Upper lobe of left lung (tissue), 4 donors: ENCODE results near the gene PLXNA1.

ENCODE experiments used
- POLR2A ChIP-seq, 4 donors: fragments of 450-650 bp; IDR thresholded peaks; one replicate each; pipeline ENCODE4 v1.5.1; 2016 to 2017; ENCODE audit warnings: antibody characterized with exemption in 4 of 4, mild to moderate bottlenecking in 2 of 4
- POLR2AphosphoS5 ChIP-seq, 2 donors: sonication (generic); formaldehyde crosslinking; IDR thresholded peaks; one replicate each; pipeline ENCODE4 v1.5.1; 2017; ENCODE audit warnings: antibody characterized with exemption in 2 of 2
- TF ChIP-seq, protein P1 (sequence below), 6 experiments: fragments of 450-650 bp in 4 of 6; fragments of 200-600 bp in 2 of 6; sonication (generic) in 2 of 6; IDR thresholded peaks; one replicate each; pipeline ENCODE4 v1.5.1; 2016 to 2019; ENCODE audit warnings: antibody characterized with exemption in 6 of 6

DNA sequence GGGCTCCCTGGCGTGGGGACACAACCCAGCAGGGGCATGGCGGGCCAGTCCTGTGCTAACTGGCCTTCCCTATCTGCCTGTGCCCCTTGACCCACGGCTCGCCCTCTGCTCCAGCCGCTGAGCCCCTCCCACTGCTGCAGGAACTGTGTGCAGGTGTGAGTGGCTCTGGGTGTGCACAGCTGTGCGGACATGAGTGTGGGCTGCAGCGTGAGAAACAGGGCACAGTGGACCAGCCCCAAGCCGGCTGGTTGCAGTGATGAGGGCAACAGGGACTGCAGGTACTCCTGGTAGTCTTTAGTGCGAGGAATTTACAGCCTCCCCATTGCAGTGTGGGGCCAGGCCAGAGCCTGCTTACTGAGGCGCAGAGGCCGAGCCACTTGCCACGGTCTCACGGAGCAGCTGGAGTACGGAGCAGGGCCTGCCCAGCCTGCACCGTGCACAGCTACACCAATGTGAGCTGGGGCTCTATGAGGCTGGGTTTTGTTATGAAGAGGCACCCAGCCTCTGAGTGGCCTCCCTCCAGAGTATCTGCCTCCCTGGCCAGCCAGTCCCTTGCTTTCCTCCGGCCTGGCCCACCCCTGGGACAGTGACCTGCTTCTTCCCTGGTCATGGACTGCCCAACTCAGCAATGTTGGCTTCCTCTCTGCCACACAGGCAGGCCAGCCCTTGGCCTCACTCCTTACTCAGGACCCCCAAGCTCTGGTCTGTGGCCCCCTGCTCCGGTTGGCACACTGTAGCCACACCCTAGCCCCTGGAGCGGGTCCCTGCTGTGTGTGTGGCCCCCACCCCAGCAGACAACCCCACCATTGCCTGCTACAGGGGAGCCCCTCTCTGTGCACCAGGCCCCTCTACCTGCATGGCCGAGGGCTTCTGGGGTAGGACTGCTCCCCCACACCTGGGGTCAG lies 47.8 kb downstream of the PLXNA1 start:
- TF ChIP-seq POLR2AphosphoS5 (IDR thresholded peaks at IDR 0.05) (no peak), POLR2A (IDR thresholded peaks at IDR 0.05) (no peak)
- TF ChIP-seq, protein P1, sequence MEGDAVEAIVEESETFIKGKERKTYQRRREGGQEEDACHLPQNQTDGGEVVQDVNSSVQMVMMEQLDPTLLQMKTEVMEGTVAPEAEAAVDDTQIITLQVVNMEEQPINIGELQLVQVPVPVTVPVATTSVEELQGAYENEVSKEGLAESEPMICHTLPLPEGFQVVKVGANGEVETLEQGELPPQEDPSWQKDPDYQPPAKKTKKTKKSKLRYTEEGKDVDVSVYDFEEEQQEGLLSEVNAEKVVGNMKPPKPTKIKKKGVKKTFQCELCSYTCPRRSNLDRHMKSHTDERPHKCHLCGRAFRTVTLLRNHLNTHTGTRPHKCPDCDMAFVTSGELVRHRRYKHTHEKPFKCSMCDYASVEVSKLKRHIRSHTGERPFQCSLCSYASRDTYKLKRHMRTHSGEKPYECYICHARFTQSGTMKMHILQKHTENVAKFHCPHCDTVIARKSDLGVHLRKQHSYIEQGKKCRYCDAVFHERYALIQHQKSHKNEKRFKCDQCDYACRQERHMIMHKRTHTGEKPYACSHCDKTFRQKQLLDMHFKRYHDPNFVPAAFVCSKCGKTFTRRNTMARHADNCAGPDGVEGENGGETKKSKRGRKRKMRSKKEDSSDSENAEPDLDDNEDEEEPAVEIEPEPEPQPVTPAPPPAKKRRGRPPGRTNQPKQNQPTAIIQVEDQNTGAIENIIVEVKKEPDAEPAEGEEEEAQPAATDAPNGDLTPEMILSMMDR (IDR thresholded peaks at IDR 0.05): no peak
